GM12801 (cell line): ENCODE data around the gene RASA3.

Source experiments
- TF ChIP-seq, protein P1 (sequence below): IDR thresholded peaks from one replicate; pipeline ENCODE4 v1.5.1; 2011; ENCODE audit warnings: control low read depth; ENCODE audit not compliant: insufficient read length; ENCODE audit errors: extremely low read depth

RASA3 gene

DNA sequence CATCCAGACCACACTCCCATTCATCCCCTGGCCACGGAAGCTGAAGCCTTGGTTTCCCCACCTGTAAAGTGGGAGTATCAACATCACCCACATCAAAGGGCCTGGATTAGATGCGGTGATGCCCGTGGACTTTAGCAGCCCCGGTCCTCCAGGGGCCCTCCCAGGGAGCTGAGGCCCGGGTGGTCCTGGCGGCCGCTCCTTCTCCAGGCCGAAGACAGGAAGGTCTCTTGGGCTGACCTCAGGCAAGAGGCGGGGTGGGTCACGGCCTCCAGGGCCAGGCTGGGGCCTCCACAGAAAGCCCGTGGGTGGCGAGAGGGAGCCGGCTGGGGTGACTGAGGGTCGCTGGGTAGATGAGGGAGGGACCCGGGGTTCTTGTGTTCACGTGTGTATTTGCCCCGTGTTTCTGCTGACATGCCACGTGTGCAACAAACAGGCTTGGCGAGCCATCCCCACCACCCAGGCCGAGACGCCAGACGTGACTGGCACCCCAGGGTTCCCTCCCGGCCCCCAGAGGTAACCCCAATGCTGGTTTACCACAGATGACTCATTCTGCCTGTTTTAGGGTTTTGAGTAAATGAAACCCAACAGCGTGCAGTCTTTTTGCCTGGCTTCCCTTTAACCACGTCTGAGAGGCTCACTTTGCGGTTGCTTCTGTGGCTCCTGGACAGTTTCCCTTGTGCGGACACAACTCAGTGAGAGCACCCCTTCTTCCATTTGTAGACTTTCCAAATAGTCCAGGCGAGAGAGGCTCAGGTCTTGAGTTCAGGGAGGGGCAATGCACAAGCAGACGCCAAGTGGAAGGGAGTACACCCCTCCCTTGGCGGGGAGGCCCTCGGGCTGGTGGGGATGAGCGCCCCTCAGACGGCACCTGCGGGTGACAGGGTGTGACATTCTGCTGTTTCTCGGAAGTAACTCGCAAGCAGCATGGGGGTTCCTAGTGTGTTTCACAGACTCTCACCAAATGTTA is 201.5 kb downstream of the RASA3 start:
- TF ChIP-seq, protein P1, sequence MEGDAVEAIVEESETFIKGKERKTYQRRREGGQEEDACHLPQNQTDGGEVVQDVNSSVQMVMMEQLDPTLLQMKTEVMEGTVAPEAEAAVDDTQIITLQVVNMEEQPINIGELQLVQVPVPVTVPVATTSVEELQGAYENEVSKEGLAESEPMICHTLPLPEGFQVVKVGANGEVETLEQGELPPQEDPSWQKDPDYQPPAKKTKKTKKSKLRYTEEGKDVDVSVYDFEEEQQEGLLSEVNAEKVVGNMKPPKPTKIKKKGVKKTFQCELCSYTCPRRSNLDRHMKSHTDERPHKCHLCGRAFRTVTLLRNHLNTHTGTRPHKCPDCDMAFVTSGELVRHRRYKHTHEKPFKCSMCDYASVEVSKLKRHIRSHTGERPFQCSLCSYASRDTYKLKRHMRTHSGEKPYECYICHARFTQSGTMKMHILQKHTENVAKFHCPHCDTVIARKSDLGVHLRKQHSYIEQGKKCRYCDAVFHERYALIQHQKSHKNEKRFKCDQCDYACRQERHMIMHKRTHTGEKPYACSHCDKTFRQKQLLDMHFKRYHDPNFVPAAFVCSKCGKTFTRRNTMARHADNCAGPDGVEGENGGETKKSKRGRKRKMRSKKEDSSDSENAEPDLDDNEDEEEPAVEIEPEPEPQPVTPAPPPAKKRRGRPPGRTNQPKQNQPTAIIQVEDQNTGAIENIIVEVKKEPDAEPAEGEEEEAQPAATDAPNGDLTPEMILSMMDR, result no peak

DNA sequence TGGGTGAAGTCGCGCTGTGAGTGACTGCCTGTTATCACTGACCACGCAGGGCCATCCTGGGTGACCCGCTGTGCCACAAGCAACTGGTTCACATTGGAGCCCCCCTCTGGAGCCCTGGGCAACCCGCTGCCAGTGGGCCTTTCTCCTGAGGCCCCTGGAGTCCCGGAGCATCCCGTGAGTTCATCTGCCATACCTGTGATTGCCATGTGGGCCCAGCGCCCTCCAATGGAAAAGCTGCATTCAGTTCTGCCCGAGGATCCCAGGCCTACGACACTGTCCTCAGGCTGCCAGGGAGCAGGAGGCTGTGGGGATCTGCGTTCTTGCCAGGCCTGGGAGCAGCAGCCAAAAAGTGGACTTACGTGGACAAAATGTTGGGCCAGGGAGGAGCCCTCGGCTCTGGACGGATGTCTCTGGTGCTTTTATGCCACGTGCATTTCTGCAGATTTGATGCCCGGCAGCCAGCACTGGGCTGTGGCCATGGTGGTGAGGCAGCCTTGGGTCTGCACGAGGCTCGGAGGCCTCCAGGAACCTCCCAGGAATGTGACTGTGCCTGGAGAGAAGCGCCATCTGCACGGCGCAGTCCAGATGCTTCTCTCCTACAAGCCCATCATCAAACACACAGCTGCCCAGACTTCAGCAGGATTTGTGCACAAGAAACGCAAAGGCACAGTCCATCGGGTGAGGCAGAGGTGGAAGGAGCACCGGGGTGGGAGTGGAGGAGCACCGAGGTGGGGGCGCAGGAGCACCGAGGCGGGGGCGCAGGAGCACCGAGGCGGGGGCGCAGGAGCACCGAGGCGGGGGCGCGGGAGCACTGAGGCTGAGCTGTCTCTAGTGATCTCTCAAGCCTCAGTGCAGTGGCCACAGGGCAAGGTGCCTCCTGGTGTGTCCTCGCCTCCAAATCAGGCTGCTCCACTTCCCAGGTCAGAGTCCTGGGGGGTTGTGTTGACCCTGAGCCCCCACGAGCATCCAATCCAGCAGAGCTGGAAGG is 202.5 kb downstream of the RASA3 start:
- TF ChIP-seq, protein P1, result no peak

DNA sequence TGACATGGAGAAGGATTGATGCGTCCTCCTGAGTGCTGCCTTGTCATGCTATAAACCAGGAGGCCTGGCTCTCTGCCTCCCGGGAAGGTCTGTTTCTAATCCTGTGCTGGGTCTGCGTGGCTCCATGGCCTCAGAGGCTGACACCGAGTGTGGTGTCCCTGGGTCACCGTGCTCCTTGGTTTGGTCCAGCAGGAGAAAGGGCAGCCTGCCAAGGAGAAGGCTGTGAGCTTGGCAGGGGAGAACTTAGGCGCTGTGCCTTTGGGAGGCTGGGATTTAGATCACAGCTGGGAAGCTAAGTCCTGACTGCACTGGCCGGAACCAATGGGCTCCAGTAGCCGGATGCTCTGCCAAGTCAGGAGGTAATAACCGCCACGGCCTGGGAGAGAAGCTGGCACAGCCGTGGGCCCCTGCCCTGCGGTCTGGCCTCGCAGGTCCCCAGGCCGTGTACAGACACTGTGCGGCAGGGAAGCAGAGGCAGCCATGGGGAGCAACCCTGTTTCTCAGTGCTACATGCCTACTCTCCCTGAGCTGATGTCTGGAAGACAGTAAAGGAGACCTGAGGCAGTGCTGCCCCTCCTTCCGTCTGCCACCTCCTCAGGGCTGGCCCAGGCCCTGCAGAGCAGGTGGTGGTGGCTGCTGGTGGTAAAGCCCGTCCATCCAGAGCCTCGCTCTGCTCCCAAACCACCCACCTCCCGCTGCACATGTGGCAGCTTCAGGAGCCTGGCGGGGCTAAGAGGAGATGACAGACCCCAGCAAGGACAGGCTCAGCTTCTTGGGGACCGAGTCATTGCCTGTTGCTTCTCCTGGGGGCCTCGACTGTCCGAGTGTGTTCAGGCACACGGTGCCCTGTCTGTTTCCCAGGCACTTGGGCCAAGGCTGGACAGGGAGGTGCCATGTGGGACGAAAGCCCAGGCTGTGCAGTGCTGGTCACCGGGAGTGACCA is 203.5 kb downstream of the RASA3 start:
- TF ChIP-seq, protein P1, result no peak
